Mucosa of rectum (tissue), 2 donors: ENCODE data around the gene EIF3L.

ENCODE experiments used
- H3K27ac ChIP-seq, 2 donors: one replicate each; pipeline ENCODE4 v1.7.0; 2013; ENCODE audit warnings: inconsistent platforms in 2 of 2, low read depth in 2 of 2, low read length in 2 of 2
- H3K27me3 ChIP-seq, 2 donors: one replicate each; pipeline ENCODE4 v1.7.0; 2013; ENCODE audit warnings: low read length in 2 of 2; ENCODE audit not compliant: control insufficient read depth in 2 of 2, insufficient read depth in 2 of 2
- H3K36me3 ChIP-seq, 2 donors: one replicate each; pipeline ENCODE4 v1.7.0; 2013; ENCODE audit warnings: low read length in 2 of 2; ENCODE audit not compliant: control insufficient read depth in 2 of 2, insufficient read depth in 2 of 2
- H3K4me1 ChIP-seq, 2 donors: one replicate each; pipeline ENCODE4 v1.7.0; 2013; ENCODE audit warnings: low read length in 2 of 2, mild to moderate bottlenecking in 1 of 2; ENCODE audit not compliant: control insufficient read depth in 2 of 2, insufficient read depth in 2 of 2
- H3K4me3 ChIP-seq, 2 donors: one replicate each; pipeline ENCODE4 v1.7.0; 2013; ENCODE audit warnings: low read length in 2 of 2
- H3K9ac ChIP-seq, 2 donors: one replicate each; pipeline ENCODE4 v1.7.0; 2013; ENCODE audit warnings: low read length in 2 of 2, low read depth in 1 of 2, mild to moderate bottlenecking in 1 of 2
- H3K9me3 ChIP-seq, 2 donors: one replicate each; pipeline ENCODE4 v1.7.0; 2013; ENCODE audit warnings: low read length in 2 of 2; ENCODE audit not compliant: control insufficient read depth in 2 of 2
- donor health status: healthy.
- donor health status: Normal muscosa, but diverticular disease.

EIF3L gene

DNA sequence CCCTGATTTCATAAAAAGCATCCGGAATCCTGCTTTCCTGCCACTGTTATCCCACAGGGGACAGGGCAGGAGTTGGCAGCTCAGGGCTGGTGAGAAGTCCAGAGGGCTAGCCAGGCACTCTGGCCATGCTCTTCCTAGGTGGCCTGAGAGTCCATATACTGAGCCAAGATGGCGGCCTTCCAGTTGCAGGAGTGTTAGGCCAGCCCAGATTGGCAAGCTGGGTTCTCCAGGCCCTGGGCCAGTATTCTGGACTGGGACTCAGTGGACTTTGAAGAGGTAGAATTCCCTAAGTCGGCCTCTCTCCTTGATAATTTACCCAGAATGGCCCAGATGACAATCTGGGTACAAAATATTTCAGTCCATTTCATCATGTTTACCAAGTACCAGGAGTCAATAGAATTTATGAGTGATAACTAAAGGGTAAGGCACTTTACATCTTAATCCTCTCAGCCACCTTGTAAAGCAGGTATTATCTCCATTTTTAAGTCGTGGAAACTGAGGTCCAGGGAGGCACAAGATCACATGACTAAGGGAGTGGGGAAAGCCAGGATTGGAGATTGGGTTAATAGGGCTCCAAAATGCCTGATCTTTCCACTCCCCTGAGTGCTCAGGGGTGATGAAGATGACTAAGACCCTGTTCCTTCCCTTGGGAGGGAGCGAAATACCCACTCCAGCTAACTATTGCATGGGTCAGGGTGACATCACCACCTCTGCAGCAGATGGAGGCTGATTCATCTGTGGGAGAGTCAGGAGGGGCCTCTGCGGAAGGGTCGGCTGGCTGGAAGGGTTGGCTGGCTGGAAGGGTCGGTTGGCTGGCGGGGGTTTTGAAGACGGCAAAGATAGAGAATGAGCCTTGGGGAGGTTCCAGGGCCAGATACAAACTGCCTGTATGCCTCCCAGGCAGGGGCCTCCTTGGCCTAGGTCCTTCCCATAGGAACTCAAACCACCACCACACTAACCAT is 55.6 kb downstream of the EIF3L start:
- H3K9me3 ChIP-seq: no peaks in the 10 kb centered on the region
- peak overlapping the region; percentile 68 for H3K27ac ChIP-seq
- H3K4me3 ChIP-seq: peak overlapping the region in 1 of 2 donors; percentile 67
- H3K9ac ChIP-seq: peak overlapping the region in 1 of 2 donors; percentile 64
- no peaks in the 10 kb centered on the region for H3K27me3 ChIP-seq
- no peaks in the 10 kb centered on the region for H3K36me3 ChIP-seq
- H3K4me1 ChIP-seq: peaks cover 9 to 16% of the 10 kb centered on the region in 2 donors

DNA sequence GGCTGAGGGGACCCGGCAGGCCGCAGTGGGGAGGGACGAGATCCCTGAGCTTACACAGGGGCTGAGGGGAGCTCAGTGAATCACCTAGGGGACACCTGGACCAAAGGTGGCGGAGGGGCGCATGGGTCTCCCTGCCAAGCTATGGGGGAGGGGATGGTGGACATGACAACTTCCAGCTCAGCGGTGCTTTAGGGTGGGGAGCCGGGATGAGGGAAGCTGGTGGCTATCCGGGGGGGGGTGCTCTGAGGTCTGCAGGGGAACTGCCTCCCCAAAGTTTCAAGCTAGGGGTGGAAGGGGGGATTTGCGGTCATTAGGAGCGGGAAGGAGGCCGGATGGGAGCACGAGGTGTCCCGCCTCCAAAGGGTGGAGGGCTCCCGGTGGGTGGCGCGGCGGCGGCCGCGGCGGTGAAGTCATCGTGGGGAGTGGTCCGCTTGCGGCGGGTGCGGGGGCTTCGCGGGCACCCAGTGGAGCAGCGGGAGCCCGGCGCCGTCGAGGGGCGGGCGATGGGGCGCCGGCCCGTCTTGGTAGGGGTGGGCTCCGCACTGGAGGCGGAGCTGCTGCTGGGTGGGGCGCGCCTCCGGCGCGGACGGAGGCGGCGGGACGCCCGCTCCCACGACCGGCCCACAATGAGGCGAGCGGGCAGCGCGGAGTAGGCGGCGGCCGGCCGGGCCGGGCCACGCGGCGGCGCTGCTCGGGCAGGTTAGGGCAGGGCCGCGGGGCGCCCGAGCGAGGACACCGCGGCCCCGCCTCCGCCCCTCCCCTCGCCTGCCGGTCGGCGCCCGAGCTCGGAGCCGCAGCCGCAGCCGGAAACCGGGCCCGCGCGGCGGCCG is 56.5 kb downstream of the EIF3L start, which contains the start of gene MICALL1:
TSS of gene MICALL1 (plus strand) at position 764 of the 830 bp plus-strand sequence. CDS start 126 bp downstream, outside the sequence.
- H3K4me1 ChIP-seq: peaks cover 9 to 16% of the 10 kb centered on the region in 2 donors

DNA sequence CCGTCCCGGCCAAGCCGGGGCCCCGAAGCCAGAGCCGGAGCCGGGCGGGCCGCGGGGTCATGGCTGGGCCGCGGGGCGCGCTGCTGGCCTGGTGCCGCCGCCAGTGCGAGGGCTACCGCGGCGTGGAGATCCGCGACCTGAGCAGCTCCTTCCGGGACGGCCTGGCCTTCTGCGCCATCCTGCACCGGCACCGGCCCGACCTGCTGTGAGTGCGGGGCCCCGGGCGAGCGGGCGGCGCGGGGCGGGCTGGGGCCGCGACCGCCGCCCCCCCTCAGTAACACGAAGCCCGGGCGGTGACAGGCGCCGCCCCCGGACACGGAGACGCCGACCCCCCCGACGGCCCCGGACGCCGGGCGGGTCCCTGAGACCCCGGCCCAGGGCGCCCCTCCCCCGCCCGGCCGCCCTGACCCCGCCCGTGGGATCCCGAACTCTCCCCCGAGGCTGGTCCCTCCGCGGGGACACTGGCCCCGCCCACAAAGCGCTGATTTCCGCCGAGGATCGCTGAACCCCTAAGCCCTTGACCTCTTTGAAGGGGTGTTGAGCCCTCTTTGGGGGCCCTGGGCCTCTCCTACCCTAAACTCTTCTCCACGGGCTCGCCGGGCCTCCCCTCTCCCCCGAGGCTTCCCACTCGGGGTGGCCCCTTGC is 57.3 kb downstream of the EIF3L start:
- Histone ChIP-seq H3K27ac (peak overlapping the region; percentile 14 to 61), H3K36me3 (peaks cover 0 to 4% of the 10 kb centered on the region in 2 donors), H3K9ac (peak overlapping the region; percentile 78 to 80), H3K27me3 (no peaks in the 10 kb centered on the region), H3K9me3 (no peaks in the 10 kb centered on the region), H3K4me3 (peak overlapping the region; percentile 69 to 77), H3K4me1 (peaks cover 9 to 16% of the 10 kb centered on the region in 2 donors)

More for the DNA sequence above, 56.5 kb downstream of the EIF3L start, which contains the start of gene MICALL1:
- H3K36me3 ChIP-seq: peaks cover 0 to 3% of the 10 kb centered on the region in 2 donors
- peak within 1 kb of the TSS; percentile 78 to 80 for H3K9ac ChIP-seq
- no peaks in the 10 kb centered on the region for H3K9me3 ChIP-seq
- H3K27me3 ChIP-seq: no peaks in the 10 kb centered on the region
- peak within 1 kb of the TSS; percentile 68 for H3K27ac ChIP-seq
- peak within 1 kb of the TSS; percentile 69 to 77 for H3K4me3 ChIP-seq

DNA sequence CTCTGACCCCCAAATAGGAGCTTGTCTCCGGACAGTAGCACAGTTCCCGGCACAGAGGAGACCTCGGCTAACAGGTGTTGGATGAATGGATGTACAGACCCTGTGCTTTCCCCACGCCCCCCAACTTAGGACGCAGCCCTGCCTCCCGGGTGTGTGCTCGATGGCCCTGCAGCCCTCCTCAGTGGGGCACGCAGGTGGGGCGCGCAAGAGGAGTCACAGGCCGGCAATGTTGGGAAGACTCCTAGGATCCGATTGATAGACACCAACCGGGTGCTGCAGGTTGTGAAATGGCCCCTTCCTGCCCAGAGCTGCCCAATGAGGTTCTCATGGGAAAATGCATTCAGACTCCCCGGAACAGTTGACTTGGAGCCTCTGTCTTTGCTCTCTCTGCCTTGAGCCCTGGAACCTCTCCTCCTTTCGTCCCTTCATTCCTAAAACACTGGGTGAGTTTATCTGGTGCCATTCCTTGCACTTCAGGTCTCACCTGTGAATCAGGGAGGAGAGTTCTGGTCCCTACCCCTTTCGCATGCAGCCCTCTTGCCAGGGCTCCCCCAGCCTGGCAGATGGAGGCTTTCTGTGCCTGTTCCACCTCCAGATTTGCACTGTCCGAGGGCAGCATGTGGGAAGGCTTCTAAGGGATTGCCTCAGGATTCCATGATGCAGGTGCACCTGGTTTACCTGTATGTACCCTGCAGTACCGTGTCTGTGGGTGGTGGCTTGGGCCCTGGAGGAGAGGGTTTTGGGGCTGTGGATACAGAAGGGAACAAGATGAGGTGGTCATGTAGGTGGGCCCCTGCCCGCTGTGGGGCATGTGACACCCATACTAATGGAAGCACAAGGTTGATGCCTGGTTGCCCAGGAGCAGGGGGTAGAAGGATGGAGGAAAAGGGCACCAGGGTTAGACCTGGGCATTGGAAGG is 58.1 kb downstream of the EIF3L start:
- Histone ChIP-seq H3K4me3 (peak overlapping the region; percentile 69 to 77), H3K4me1 (peaks cover 9 to 16% of the 10 kb centered on the region in 2 donors), H3K9me3 (no peaks in the 10 kb centered on the region), H3K27ac (peak overlapping the region; percentile 14 to 61), H3K27me3 (no peaks in the 10 kb centered on the region), H3K36me3 (peaks cover 2 to 4% of the 10 kb centered on the region in 2 donors), H3K9ac (peak overlapping the region; percentile 78 to 80)

DNA sequence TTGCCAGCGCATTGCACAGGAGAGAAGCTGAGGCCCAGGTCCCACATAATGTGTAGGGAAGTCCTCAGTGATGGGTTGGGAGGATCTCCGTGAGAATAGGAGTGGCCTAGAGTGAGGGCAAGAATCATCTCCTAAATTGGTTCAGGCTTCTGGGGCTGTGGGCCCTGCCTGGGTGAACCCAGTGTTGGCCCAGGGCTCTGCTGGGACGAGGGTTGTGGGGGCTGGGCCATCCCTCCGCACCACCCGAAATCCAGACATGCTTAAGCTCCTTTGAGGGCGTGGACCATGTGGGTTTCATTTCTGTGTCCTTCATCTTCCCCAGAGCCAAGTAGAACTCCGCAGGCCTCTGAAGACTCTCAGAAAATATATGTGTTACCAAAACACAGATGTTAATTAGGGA is 60.5 kb downstream of the EIF3L start:
- Histone ChIP-seq H3K27ac (no peak overlapping the region), H3K36me3 (peaks cover 5 to 10% of the 10 kb centered on the region in 2 donors), H3K9ac (no peak overlapping the region), H3K4me3 (no peak overlapping the region), H3K9me3 (no peaks in the 10 kb centered on the region), H3K27me3 (no peaks in the 10 kb centered on the region), H3K4me1 (peaks cover 9 to 16% of the 10 kb centered on the region in 2 donors)

DNA sequence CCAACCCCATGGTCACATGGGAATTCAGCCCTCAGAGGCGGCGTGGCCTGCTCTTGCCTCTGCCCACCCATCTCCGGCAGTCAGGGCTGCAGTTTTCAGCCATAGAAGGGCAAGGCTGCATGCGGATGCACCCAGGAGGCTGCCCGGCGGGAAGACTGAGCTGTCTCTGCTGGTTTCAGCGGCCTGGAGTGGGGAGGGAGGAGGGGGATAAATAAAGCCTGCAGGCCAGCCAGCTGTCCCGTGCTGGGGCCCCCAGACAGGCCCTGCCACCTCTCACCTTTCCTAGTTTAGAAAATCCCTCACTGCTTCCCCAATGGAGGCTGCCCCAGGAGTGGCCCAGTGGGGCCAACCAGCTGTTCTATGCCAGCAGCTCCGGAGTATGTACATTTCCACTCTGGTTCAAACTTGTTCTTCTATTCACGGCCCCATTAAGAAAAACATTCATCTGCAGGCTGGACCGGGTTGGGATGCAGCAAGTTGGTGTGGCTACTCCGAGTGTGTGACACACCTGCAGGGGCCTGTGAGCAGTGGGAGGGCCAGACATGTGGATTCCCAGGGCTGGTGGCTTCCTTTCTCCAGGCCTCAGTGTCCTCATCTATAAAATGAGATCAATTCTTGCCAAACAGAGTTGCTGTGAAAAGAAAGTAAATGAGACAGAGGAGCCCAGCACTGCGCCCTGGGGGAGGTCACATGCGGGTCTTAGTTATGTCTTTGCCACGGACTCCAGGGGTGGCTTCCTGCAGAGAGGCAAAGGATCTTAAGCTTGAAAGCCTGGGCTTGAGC is 61.9 kb downstream of the EIF3L start:
- H3K9ac ChIP-seq: no peak overlapping the region
- peaks cover 6 to 11% of the 10 kb centered on the region in 2 donors for H3K4me1 ChIP-seq
- peak overlapping the region; percentile 15 to 48 for H3K27ac ChIP-seq

DNA sequence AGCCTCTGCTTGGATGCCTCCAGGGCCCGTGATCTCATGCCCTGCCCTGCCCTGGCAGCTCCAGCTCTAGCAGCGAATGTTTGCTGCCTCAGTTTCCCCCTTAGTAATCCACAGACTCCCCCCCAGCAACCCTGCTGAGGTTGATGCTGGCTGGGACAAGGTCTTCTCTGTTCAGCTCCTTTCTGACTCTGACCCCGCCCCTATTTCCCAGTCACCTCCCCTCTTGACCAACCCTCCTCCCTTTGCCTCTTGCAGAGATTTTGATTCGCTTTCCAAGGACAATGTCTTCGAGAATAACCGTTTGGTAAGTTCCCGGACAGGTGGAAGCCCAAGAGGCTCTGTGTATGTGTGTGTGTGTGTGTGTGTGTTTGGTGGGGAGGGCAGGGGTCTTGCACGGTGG is 62.5 kb downstream of the EIF3L start:
- Histone ChIP-seq H3K27me3 (no peaks in the 10 kb centered on the region), H3K4me1 (peaks cover 5 to 11% of the 10 kb centered on the region in 2 donors), H3K9ac (no peak overlapping the region), H3K4me3 (no peak overlapping the region), H3K9me3 (no peaks in the 10 kb centered on the region), H3K36me3 (peaks cover 10 to 16% of the 10 kb centered on the region in 2 donors), H3K27ac (peak overlapping the region in 1 of 2 donors; percentile 43)

More for the DNA sequence above, 61.9 kb downstream of the EIF3L start:
- H3K27me3 ChIP-seq: no peaks in the 10 kb centered on the region
- no peaks in the 10 kb centered on the region for H3K9me3 ChIP-seq
- H3K36me3 ChIP-seq: peaks cover 5 to 10% of the 10 kb centered on the region in 2 donors
- H3K4me3 ChIP-seq: no peak overlapping the region

DNA sequence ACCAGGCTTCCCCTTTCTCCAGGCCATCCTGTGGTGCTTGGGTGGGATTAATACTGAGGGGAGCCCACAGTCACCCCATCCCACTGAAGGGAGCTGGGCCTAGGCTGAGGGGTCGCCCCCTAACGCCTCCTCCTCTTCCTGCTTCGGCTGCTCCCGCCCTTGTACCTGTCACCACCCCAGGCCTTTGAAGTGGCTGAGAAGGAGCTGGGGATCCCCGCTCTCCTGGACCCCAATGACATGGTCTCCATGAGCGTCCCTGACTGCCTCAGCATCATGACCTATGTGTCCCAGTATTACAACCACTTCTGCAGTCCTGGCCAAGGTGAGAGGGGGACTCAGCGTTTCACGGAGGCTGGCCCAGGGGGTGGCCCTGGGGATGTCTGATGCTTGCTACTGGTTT is 63.0 kb downstream of the EIF3L start:
- peak overlapping the region in 1 of 2 donors; percentile 43 for H3K27ac ChIP-seq
- peaks cover under 1 to 7% of the 10 kb centered on the region in 2 donors for H3K4me1 ChIP-seq
- H3K9me3 ChIP-seq: no peaks in the 10 kb centered on the region
- H3K36me3 ChIP-seq: peaks cover 11 to 18% of the 10 kb centered on the region in 2 donors
- H3K27me3 ChIP-seq: no peaks in the 10 kb centered on the region
- no peak overlapping the region for H3K4me3 ChIP-seq
- no peak overlapping the region for H3K9ac ChIP-seq
